ENCODE measurements around the gene DHRS7C. TPM values are rescaled to one million over a fixed set of nuclear protein-coding genes. Genes with fewer than 3 reads are reported as not detected.

The DHRS7C gene
- total and polyA plus RNA-seq, 2 of the 13 experiments (the other 11 are each of a cell fraction or from before 2014, with no cell fraction given) = not detected

DNA sequence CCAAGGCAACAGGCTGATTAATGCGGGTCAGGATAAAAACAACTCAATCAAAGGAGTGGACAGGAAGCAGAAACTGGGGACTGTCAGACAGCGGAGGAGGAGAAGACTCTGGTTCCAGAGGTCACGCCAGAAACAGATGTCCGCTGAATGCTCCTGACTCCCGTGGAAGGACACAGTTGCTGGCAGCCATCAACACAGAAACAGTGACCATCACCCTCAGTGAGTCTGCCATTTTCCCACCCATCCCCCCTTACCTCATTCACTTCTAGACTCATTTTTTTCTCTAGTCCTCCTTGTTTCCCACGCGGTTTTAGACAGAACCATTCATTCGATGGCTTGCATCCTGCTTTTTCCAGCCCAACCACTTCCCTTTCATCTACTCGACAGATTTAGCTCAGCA, 40.9 kb downstream of the DHRS7C start (continued):
- TF ChIP-seq, protein P1, sequence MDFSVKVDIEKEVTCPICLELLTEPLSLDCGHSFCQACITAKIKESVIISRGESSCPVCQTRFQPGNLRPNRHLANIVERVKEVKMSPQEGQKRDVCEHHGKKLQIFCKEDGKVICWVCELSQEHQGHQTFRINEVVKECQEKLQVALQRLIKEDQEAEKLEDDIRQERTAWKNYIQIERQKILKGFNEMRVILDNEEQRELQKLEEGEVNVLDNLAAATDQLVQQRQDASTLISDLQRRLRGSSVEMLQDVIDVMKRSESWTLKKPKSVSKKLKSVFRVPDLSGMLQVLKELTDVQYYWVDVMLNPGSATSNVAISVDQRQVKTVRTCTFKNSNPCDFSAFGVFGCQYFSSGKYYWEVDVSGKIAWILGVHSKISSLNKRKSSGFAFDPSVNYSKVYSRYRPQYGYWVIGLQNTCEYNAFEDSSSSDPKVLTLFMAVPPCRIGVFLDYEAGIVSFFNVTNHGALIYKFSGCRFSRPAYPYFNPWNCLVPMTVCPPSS (IDR thresholded peaks at IDR 0.05) = no peak

DNA sequence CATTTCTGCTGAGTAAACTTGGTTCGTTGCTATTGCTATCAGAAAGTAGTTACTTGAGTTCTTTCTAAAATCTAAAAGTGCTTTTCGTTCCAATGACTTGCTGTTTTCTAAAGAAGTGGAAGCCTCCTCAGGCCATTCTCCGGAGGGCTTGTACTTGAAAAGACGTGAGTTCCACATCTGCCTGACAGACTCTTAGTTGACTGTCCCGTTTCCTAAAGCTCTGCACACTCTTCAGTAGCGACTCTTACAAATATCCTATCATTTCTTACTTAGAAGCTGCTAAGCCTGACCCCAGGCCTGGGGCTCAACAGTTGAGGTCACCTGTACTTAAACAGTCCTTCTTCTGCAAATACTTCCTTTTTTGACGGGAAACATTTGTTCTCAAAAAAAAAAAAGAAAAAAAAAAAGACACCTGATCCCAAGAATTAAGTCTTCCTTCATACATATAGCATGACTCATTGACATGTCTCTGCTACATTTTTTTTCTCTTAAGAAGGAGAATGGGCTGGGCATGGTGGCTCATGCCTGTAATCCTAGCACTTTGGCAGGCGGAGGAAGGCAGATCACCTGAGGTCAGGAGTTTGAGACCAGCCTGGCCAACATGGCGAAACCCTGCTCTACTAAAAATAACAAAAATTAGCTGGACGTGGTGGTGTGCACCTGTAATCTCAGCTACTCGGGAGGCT, 61.5 kb downstream of the DHRS7C start:
- POLR2A ChIA-PET = no interaction called here
- DNase-seq (ENCODE audit: low spot score) = no peak
- Histone ChIP-seq H3K36me3 (replicated peaks in 1 of 2; ENCODE audit: control insufficient read depth in 1 of 2, insufficient read depth in 2 of 2, low read length in 2 of 2) (no peaks in the 10 kb centered on the region), H3K27ac (ENCODE audit: extremely low read length, insufficient read depth, low read length) (no peak overlapping the region), H3K4me3 (replicated peaks in 1 of 3; ENCODE audit: insufficient read depth in 1 of 3, low read depth in 2 of 3, low read length in 3 of 3) (no peak overlapping the region), H3K4me2 (ENCODE audit: low read depth, low read length) (no peak overlapping the region), H3K27me3 (ENCODE audit: control insufficient read depth in 1 of 2, insufficient read depth in 2 of 2, low read length in 2 of 2) (no peaks in the 10 kb centered on the region), H3K9me3 (ENCODE audit: low read length) (no peaks in the 10 kb centered on the region), H3K79me2 (ENCODE audit: insufficient read depth, low read length) (no peaks in the 10 kb centered on the region), H2AFZ (ENCODE audit: low read length) (no peak overlapping the region), H4K20me1 (ENCODE audit: insufficient read depth, low read length) (no peaks in the 10 kb centered on the region), H3K4me1 (ENCODE audit: insufficient read depth, low read length) (no peaks in the 10 kb centered on the region), H3K9ac (ENCODE audit: insufficient read depth, low read depth, low read length) (no peak overlapping the region)
- no peak for ATAC-seq
- CTCF ChIA-PET (ENCODE audit: low intra/inter-chr PET ratio, low total read pairs) = interaction anchor here (1.8 to 2.1 kb wide), 2 partner anchors 14 to 39 kb away, joined by 12 to 17 read pairs; no protein-coding TSS in a partner anchor
- WGBS (ENCODE audit: low lambda C conversion rate) = 37% methylated on average over 11 of the region's 11 CpGs
- TF ChIP-seq PITX1 (CRISPR knock-in tag; IDR thresholded peaks at IDR 0.05) (no peak), NFE2L2 (IDR thresholded peaks at IDR 0.05; ENCODE audit: low read length) (0 out of 2 replicates have a peak, but pooled peaks have one; percentile 6), FOXP1 (IDR thresholded peaks at IDR 0.05) (no peak), FOXP1 (CRISPR knock-in tag; IDR thresholded peaks at IDR 0.05) (no peak), AGO1 (IDR thresholded peaks at IDR 0.05; ENCODE audit: low read depth, low read length, poor library complexity, severe bottlenecking) (no peak), FOXA1 (IDR thresholded peaks at IDR 0.05) (no peak), FOXA1 (CRISPR knock-in tag; IDR thresholded peaks at IDR 0.05) (no peak), ZNF549 (CRISPR knock-in tag; IDR thresholded peaks at IDR 0.05) (no peak)
- no peak for FAIRE-seq
- intact Hi-C loops (cut with micrococcal nuclease; ENCODE audit: unreplicated experiment) = loop anchor here (2.0 to 5.0 kb wide), 3 partner anchors 15 to 83 kb away; partner anchors contain the start of gene USP43
- no TSS peak for BruUV-seq (replicated peaks)
- in situ Hi-C loops (cut with HindIII; ENCODE audit: extremely low pct_ligation_motif_present, low pct_unique_long_range_greater_than_20kb) = no loop called here
